Measurements from ENCODE around the gene TMIGD1. TPM values are rescaled to one million over a fixed set of nuclear protein-coding genes. Genes with fewer than 3 reads are reported as not detected.

TMIGD1 gene
- total RNA-seq, result not detected
- long read RNA-seq, result 0 reads

DNA sequence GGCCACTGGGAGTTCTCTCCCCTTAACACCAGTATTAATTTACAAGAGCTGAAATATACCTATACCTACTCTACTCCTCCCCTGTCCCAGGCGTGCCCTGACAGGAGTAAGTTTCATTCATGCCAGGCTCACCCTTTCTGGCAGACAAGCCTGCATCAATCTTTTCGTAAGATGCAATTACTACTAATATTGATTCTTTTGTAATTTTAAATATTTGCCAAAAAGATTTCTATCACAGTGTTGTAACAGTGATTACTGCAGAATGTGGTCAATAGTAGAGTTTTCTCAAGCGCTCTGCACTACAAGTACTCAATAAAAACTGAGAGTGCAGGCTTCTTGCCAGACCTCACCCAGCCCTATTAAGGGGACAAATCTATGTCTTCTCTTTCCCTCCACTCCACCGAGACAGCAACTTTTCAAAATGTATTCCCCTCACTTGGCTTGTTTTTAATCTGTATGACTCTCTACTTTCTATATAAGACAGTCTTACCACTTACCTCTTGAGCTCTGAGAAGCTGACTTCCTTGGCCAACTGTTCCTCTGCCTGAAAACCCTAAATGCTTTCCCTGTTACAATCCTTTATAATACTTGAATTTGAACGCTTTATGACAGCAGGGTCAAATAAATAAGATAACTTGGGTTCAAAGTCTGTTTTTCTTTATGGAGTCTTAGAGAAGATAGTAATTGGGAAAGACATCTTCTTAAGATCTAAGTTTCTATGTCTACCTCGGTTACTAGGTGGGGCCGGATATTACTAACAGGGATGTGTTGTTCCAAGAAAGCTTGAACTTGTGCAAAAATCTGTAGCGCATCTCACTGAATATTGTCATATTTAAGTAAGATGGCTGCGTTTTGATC, at the start of gene TMIGD1:
Gene TMIGD1 (minus strand): TSS at position 555 of the 858 bp plus-strand sequence. CDS start 1,924 bp downstream, outside the sequence.
- DNase-seq (no peak), ATAC-seq (ENCODE audit: poor library complexity) (no peak)
- intact Hi-C loops (cut with DNase I), result no loop called here

DNA sequence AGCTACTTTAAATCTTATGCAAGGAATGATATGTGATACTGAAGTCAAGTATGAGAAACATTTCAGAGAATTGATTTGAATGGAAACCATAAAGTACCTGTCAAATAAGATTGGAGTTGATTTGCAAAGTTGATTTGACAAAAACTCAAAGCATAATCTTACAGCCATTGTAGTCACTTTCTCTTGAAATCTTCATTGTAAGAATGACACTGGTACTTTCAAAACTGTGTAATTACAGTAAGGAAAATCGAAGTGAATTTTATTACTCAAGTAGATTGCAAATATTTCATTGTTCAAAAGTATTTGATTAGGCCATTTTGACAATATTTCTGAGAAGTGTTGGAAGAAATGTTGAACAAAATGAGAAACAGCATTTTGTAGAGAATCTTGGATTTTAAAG, 48.5 kb upstream of the TMIGD1 start:
- intact Hi-C loops (cut with DNase I), result no loop called here
- ATAC-seq (ENCODE audit: poor library complexity), result no peak
- DNase-seq, result no peak

DNA sequence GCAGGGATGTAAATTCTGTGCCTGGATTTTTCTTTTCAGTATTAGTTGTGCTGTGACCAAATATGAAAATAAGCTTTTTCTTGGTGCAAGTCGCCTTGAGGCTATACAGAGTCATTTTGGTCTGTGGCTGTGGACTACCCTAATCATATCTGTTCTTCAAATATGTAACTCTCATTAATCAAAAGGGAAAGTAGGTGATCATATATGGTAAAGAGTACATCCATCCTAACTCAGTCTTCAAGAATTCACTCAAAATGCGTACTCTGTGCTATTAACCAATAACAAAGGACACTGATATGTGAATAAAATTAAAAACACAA, 47.4 kb upstream of the TMIGD1 start:
- ATAC-seq (ENCODE audit: poor library complexity) (no peak), DNase-seq (no peak)
- intact Hi-C loops (cut with DNase I), result no loop called here

- intact Hi-C loops (cut with DNase I), result no loop called here
- ATAC-seq (ENCODE audit: poor library complexity), result no peak
- no peak for DNase-seq
Observed at GRCh38 chr17:30380643-30381339, 46.9 kb upstream of the TMIGD1 start.

DNA sequence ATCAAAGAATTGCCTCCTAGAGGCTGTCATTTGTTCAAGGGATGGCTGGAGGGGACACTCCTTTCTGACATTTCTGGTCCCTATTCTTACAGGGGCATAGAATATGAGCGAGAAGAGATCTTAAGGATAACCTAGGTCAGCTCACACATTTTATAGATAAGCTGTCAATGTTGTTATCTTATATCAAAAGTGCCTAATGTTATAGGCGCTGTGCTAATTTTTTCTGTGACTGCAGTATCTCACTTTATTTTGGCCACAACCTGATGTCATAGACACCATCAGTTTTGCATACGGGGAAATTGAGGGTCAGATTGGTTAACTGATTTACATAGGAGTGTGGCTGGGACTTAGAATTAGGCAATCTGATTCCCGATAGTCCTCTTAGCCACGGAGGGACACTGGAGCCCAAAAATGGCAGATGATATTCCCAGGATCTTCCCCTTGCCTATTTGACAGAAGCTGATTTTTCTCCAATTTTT, 46.1 kb upstream of the TMIGD1 start:
- no peak for DNase-seq
- no peak for ATAC-seq (ENCODE audit: poor library complexity)
- intact Hi-C loops (cut with DNase I), result loop anchor here (5.0 kb wide), 1 partner anchor 38 kb away; no protein-coding TSS in a partner anchor

DNA sequence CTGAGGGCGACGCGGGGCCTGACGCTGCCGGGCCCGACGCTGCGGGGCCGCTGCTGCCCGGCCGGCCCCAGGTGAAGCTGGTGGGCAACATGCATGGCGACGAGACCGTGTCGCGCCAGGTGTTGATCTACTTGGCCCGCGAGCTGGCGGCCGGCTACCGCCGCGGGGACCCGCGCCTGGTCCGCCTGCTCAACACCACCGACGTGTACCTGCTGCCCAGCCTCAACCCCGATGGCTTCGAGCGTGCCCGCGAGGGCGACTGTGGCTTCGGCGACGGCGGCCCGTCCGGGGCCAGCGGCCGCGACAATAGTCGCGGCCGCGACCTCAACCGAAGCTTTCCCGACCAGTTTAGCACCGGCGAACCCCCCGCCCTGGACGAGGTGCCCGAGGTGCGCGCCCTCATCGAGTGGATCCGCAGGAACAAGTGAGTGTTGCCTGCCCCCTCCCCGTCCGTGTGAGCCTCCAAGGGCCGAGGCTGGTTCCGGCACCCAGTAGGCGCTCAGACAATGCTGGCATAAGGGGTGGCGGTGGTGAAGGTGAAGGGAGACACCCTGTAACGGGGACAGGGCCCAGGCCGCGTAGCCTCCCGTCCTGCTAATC, 45.5 kb upstream of the TMIGD1 start:
- intact Hi-C loops (cut with DNase I), result loop anchor here (5.0 kb wide), 1 partner anchor 37 kb away; no protein-coding TSS in a partner anchor
- peak; percentile 50 for DNase-seq
- ATAC-seq (ENCODE audit: poor library complexity), result peak; percentile 17

- DNase-seq, result peak; percentile 98
- intact Hi-C loops (cut with DNase I), result loop anchor here (5.0 kb wide), 1 partner anchor 37 kb away; no protein-coding TSS in a partner anchor
- ATAC-seq (ENCODE audit: poor library complexity), result peak; percentile 99
Observed at GRCh38 chr17:30378825-30379302, 45.0 kb upstream of the TMIGD1 start, which contains the start of gene CPD. TSS of gene CPD (plus strand) at chr17:30378927. CDS start at chr17:30378981, 54 bp downstream.

DNA sequence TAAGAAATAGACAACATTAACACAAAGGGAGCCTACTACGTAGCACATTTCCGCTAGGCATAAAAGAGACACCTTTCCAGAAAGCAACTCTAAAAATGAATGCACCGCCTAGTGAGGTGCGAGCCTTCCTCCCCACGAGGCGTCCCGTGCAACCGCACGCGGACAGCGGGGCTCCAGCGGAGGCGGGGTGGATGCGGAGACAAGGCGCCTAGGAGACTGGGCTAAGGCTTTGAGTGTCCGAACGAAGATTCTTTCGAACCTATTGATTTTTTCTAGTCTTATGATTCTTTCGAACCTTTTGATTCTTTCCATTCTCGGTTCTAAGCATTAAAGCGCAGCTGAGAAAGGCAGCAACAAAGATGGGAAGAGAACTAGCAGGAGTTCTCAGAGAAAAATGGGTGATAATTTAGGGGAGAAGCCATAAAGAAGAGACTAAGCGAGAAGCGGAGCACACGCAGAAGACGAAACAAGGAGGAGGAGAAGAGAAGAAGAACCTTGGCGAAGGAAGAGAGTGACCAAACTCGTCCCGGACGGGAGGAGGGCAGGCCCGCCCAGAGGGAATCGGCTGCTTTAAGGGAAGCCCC, 44.5 kb upstream of the TMIGD1 start:
- intact Hi-C loops (cut with DNase I), result loop anchor here (5.0 kb wide), 1 partner anchor 36 kb away; no protein-coding TSS in a partner anchor
- ATAC-seq (ENCODE audit: poor library complexity), result peak; percentile 31
- no peak for DNase-seq

DNA sequence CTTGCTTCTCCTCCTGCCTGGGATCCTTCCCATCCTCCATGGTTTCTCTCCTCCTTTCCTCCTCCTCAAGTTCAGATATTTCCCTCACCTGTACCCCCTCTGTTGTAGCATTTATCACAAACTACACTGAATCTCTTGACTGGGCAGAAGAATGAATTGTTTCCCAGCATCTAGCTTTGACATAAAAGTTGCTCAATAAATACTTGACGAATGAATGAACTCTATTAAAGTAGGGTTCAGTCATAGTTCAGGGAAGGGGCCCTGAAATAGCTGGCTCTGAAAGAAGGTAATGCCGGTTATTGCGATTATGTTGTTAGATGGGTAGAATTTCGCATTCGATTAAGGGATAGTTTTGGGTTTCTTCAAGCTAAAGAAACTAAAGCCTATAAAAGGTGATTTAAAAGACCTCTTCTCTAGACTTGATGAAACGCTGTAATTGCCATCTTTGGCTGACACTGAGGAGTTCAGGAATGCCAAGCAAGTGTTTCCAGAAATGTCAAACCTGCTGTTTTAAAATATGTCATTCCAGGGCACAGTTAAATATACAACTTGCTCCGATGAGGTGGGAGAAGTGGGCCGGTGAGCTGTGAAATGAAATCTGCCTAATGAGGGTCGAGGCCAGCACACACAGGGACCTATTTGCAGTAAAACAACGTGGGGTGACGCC, 43.9 kb upstream of the TMIGD1 start:
- DNase-seq (no peak), ATAC-seq (ENCODE audit: poor library complexity) (no peak)
- intact Hi-C loops (cut with DNase I), result loop anchor here (5.0 kb wide), 1 partner anchor 35 kb away; no protein-coding TSS in a partner anchor

DNA sequence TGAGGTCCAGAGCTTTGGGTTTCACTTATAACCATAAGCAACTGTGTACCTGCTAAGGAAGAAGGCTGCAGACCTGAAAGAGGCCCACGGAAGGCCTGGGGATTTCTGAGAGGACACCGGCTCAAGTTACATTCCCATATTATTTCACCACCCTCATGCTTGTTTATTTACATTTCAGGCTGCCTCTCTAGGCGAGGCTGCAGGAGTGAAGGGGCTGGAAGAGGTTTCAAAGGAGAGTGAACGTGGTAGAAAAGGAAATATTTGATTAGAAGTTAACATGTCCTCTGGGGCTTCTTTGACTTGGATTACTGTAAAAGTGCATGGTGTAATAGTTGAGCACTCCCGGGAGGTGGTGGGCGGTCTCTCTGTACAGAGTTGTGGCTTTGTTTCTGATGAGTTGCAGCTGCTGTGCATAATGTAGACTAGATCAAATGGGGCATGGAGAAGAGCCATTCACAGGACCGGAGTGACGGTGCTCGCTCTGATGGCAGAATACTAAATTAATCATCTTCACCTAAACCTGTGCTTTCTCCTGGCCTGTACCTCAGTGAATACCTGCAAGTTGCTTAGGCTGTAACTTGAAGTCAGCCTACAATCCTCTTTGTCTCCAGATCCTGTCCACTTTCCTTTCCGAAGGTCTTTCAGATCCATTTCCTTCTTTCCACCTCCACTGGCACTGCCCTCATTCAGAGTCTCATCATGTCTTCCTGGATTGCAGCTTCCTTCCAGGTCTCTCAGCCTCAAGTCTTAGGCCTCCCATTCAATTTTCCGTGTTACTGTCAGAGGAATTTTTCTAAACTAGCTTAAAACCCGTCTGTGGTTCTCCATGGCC, 43.0 kb upstream of the TMIGD1 start:
- DNase-seq, result peak; percentile 66
- intact Hi-C loops (cut with DNase I), result loop anchor here (5.0 kb wide), 1 partner anchor 35 kb away; no protein-coding TSS in a partner anchor
- no peak for ATAC-seq (ENCODE audit: poor library complexity)

GRCh38 chr17:30375661-30376060, 41.8 kb upstream of the TMIGD1 start:
- intact Hi-C loops (cut with DNase I), result loop anchor here (5.0 kb wide), 1 partner anchor 33 kb away; no protein-coding TSS in a partner anchor
- ATAC-seq (ENCODE audit: poor library complexity) (no peak), DNase-seq (no peak)

DNA sequence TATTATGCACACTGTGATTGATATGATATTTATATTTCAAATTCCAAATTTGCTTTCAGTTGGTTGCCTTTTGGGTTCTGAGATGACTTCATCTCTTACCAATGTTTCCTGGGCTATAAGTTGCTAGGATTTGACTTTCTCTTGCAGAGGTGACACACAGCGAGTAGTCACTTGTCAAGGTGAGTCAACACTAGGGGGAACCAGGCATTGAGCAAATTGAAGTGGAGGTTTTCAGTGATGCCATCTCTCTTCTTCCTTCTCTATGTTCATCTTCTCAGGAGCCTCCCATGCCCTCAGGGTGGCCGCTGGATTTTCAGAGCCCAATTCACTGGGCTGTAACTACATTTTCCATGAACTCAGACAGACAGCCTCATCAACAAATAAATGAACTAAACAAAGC, 38.9 kb upstream of the TMIGD1 start:
- ATAC-seq (ENCODE audit: poor library complexity), result no peak
- no peak for DNase-seq
- intact Hi-C loops (cut with DNase I), result no loop called here

DNA sequence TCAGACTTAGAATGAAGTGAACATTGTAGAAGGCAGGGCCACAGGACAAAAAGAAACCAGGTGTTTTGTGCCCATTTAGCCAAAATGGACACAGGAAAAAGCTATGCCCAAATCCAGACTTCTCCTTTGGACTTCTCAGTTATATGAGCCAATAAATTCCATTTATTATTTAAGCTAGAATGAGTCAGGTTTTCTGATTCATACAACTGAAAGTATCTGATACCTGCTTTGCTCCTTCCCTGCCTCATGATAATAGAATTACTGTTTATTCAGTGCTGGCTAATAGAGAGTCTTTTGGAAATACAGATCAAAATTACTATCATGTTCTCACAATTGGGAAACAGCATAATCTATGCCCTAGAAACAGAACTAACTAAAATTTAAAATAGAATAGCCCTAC, 36.1 kb upstream of the TMIGD1 start:
- intact Hi-C loops (cut with DNase I), result no loop called here
- DNase-seq (no peak), ATAC-seq (ENCODE audit: poor library complexity) (no peak)

DNA sequence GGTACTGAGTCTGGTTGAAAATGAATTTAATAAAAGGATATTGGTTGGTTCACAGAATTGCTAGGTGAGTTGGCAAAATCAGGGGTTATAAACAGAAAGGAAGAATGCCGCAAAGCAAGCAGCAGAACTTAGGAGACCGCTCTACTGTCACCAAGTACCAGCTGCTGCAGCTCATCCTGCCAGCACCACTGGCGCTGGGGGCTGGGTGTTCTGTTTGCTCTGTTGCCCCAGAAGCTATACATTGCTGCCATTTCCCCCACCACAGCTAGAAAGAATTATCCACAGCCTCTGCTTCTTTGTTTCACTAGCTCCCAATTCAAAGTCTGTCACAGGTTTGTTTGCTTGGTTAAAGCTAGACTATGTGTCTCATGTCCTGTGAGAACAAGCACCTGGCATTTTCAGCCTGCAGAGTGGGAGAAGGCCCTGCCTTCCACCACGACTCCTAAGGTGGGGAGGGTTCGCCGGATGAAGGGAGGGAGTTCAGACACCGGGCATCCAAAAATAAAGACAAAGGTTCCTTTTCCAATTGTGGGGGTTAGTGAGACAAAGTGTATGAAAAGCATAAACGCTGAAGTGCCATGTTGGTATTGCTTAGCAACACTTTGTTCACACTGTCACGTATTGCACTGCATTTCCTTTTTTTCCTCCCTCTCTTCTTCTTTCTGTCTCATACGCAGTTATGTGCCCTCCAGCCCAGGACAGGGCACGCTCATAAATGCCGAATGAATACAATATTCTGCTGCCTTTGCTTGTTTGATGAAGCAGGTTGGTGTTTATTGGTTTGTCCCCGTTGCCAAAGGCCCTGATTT, 35.3 kb upstream of the TMIGD1 start:
- intact Hi-C loops (cut with DNase I), result no loop called here
- no peak for DNase-seq
- ATAC-seq (ENCODE audit: poor library complexity), result no peak

DNA sequence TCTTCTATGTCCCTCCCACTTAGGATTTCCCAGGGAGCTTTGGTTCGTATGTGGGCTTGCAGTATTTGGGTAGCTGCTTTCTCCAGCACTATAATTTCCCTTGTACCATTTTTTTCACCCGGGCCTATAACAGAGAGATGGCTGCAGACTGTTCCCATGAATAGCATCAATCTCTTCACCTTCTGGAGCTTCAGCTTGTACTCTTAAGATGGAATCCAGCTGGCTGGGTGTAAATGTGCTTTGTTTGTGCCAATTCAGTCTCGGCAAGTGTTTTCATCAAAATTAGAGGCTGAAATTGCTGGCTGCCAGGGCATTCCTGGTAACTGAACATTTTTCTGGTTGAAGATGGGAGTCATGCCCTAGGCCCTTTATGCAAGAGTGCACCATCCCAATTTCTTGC, 32.7 kb upstream of the TMIGD1 start:
- DNase-seq (no peak), ATAC-seq (ENCODE audit: poor library complexity) (no peak)
- intact Hi-C loops (cut with DNase I), result no loop called here

DNA sequence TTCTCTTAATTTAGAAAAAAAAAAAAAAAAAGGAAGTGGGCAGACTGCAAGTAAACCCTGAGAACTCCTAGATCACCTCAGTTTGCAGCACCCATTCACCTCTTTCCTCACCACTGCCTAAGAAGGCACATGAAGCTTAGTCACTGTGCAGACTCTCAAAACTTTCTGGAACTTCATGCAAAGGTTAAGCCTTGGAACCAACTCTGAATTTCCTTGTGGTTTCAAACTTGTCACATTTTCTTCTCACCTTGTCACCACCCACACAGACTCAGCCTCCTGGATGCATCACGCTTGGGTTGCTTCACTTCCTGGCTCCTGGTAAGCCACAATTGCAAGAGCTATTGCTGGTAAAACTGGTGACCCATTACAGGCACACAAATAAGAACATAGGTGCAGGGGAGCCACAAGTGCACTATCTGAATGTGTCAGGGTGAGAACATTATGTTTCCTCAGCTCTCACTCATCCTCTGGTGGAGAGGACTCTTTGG, 29.9 kb upstream of the TMIGD1 start:
- DNase-seq, result no peak
- intact Hi-C loops (cut with DNase I), result no loop called here
- ATAC-seq (ENCODE audit: poor library complexity), result no peak

Measured in Right ventricle myocardium superior (tissue), 1 donor.